HG03135 (cell line): ENCODE results near the gene MYO5B.

Experiments used
- ATAC-seq: cut with Tn5 transposase; IDR thresholded peaks from one replicate; pipeline ENCODE4 v1.9.1; 2021; ENCODE audit warnings: mild to moderate bottlenecking, moderate library complexity; ENCODE audit not compliant: unreplicated experiment

MYO5B gene

DNA sequence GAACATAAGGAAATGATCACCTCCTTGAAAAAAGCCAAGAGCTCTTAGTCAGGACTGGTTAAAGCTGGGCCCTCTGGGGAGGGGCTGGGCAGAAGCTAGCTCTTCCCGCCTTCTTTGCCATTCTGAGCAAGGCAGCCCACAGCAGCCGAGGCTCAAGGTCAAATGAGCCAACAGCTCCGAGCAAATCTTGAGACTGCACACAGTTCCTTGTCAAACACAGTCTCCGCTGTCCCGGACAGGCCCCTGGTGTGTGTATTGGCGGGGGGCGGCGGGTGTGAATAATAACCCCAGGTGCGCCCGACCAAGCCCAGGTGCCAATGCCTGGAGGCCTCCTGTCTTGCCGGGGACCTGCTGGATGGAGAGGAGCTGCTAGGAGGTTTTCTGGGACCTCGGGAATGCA, 335.2 kb downstream of the MYO5B start:
- no peak for ATAC-seq

DNA sequence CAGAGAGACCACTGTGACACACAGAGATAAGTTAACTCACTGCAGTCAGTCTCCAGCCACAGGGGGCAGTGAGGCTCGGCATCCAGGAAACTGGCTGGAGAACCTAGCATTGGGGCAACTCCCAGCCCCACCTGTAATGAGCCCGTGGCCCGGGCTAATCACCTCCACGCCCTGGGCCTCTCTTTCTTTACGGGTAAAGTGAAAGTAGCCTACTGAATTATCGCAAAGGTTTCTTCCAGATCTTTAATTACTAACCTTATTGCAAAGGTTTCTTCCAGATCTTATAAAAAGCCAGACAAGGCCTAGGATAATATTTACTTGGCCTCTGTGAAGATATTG, 336.0 kb downstream of the MYO5B start:
- no peak for ATAC-seq

DNA sequence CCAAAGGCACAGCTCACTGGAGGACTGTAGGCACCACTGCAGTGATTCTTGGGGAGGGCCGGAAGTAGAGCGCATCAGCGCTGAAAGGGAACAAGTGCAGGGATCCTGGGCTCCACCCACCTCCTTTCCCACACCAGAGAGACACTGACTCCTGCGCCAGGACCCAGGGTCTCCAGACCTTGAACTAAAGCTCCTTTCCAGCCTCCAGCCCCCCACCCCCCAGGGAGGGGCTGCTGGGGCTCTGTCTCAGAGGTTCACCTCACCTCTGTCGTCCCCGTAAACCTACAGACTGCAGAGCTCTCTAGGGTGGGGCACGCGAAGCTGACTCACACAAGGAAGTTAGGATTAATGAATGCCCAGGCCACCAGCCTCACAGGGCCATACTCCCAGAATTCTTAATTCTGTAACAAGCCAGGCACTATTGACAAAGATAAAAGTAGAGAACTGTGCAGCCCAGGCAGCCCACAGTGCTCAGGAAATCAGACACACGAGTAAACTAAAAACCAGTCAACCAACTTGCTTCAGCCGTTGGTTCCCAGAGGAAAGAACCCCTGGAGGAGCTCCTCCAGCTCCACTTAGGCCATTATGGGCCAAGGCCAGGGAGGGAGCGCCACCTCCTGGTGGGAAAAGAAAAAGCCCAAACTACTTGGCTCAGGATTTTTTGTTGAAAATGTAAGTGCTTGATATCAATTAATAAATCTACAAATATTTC, 336.5 kb downstream of the MYO5B start:
- no peak for ATAC-seq

DNA sequence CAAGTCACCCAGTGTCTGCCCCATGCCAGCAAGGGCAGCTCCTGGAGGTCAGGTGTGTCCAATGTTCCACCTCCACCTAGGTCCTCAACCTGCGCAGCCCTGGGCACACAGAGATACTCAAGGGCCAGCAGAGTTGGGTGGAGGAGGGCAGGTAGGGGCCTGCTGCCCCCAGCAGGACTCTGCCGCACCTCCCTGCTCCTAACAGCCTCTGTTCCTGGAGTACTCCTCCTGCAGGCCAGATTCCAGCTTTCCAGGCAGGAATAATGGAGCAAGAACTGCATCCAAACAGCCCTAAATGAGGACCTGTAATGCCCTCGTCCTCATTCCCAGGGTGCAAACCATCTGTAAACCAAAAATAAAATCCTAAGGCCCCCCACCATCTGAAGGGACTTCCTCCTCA, 337.2 kb downstream of the MYO5B start:
- ATAC-seq: no peak

DNA sequence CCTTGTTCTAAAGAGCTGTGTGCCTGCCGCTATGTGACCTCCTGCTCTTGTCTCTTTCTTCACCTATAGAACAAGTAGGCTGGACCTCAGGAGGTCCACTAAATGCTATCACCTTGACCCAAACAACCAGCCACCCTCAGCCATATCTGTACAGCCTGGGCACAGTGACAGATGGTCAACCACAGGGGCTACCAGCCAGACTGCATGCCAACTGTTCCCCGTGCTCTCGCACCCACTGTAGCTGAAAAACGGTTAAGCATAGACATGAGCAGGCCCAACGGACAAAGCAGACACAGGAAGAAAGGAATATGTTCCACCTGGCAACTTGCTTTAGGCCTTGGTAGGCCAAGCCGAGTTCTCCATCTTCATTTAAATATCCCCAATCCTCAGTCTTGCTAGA, 338.5 kb downstream of the MYO5B start:
- ATAC-seq: no peak

DNA sequence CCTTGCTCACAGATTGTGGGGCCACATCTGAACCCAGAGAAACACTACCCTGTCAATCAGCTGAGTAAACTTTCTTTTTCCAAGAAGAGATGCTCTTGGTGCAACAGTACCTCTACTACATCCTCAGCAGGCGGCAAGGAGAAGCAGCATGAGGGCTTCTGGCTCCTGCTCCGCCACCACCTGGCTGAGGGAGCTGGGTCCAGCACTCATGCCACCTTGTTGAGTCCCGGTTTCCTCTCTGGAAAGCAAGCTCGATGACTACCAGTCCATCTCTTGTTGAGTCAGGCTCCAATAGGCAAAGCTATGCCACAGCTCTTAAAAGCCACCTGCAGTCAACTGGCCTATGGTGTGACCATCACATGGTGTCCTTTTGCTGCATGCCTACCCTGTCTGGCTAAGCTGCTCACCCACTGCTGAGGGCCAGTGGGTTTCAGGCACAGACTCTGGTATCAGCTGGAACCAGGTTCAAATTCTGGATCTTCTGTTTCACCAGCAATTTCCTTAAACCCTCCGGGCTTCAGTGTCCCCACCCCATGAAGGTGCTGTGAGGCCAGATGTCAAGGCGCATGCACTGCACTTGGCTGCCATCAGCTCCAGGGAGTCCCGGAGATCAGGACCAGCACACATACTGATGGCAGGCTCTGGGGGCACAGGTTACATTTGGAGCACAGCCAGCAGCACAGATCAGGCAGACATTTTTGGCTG, 339.1 kb downstream of the MYO5B start:
- no peak for ATAC-seq

DNA sequence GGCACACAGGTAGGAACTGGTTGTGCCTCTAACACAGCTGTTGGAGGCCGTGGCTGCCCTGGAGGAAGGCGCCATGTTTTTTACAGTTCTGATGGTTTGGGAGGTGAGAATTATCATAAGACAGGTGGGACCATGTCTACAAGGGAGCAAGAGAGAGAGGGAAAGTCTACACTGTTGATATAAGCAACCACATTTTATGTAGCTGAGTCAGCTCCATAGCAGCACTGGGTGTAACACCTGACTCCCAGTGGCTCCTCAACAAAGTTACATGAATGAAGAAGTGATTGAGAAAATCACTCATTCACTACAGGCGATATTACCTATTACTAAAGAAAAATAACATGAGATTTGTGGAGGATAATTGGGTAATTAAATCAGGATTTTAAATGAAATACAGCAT, 340.3 kb downstream of the MYO5B start:
- no peak for ATAC-seq

DNA sequence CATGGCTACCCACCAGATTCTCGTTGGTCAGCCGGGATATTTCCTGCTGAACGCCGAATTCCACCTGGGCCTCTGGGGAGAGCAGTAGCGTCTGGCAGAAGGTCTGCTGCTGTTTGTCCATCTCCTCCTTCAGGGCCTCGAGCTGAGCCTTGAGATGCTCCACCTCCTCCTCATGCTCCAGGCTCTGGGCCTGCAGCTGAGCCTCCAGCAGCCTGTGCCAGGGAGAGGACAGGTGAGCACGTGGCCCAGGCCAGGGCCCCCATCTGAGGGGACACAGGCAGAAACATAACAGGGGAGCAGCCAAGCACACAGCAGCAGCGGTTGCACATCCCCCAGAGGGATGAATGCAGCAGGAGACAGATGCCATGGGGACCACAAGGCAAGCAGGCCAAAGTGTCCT, 341.5 kb downstream of the MYO5B start:
- ATAC-seq: no peak

DNA sequence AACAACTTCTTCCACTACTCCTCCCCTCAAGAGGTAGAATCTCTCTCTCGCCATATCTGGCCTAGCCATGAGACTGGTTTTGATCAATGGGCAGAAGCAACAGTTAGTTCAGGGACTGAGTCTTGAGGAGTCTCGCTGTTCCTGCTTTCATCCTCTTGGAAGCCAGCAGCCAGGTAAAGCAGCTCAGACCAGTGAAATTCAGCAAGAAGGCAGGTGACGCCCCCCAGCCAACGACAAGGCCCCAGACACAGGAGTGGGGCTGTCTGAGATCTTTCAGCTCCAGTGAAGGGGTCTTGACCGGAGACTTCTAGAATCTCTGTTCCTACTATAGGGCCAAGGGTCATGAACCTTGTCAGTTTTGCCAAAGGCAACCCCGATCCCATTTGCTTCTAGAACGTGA, 341.9 kb downstream of the MYO5B start:
- ATAC-seq: no peak

DNA sequence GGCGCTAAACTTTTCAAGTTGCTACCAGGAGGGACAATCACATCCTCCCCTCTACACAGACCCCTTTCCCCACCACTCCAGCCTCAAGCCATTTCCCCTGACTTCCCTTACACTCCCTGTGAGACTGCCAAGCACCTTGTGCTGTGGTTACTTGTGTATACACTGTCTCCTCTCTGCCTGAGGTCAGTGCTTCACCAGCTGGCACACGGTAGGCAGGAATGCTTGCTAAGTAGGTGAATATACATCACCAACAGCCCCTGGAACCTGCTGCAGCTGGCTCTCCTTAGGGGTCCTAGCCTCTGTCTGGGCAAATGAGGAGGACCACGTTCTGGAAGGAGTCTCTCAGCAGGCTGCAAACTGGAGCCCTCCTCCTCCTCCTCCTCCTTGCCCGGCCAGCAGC, 343.3 kb downstream of the MYO5B start:
- ATAC-seq: no peak

DNA sequence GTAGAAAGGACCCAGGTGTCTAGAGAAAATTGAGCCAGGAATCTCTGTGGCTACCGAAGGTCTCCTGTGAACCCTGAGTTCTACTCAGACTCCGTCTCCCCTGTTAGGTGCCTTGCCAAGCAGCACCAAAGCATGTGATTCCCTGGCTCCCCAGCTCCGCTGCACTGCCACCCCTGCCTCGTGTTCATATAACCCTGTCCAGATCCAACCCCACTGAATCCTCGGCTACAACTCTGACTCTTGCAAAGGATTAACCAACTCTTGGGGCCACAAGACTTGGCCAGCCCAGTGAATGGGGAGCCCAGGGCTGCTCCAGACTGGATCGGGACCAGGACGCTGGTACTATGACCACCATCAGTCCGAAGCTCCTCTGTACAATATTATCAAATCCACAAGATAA, 344.3 kb downstream of the MYO5B start:
- no peak for ATAC-seq

DNA sequence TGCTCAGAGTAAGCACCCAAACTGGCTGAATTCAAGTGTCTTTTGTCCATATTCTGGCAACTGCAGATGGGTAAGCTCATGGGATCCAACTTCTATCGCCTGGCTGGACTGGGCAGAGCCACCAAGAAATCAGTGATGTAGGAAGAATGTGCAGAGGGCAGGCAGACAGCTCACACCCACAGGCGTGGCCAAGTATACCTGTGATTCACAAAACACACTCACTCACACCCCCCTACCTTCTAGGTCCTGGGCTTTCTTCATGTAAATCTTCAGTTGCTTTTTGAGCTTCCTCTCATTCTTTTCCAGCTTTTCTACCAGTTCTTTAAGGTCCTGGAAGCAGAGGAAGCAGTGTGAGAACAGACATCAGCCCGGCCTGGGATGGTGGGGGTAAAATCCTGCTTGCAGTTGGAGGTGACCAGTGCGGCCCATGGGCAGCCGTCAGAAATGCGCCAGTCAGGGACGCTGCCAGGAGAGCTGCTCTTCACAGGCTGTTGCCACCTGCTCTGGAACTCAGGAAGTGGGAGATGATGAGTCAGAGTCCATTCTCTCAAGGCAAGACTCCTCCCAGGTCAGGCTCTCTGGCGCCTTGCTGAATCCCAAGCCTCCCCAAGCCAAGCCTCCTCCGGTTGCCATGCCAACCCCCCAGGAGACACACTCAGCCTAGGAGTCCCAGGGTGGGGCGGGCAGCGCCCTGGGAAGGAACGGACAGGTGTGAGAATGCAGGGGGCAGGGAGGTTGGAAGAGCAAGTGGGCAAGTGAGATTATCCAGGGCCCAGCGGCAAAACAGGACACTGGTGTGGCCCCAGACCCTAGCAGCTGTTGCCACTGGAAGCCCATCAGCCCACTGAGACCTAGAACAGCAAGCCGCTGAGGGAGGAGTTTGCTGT, 345.4 kb downstream of the MYO5B start:
- no peak for ATAC-seq

DNA sequence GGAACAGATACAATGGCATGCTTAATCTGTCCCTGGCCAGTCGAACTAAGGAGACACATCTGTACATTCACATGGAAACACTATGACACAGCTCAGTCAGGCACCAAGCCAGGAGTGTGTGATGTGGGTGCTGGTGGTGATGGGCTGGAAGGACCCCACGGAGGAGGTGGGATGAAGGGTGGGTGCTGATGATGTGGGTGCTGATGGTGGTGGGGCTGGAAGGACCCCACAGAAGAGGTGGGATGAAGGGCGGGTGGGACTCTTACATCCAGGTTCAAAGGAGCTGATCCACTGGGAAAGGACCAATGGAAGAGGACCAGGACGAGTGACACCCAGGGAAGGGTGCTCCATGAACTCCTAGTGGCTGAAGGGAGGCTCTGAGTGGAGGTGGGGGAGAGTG, 346.8 kb downstream of the MYO5B start:
- no peak for ATAC-seq

DNA sequence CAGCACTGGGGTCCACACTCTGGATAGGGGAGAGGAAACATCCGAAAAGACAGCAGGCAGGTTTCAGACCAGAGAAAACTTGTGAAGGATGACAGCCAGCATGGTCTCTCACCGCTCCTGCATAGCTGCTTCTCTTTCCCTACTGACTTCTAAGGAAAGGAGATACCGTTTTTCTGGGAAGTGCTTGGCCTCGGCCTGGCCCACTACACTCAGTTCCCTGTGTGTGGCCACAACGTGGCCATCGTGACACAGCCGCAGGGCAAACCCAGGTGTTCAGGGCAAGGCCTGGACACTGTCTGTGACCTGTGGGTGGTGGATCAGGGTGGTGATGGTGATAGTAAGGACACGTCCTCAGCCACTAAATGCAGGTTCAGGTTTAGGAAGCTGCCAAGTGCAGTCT, 347.4 kb downstream of the MYO5B start:
- ATAC-seq: no peak

DNA sequence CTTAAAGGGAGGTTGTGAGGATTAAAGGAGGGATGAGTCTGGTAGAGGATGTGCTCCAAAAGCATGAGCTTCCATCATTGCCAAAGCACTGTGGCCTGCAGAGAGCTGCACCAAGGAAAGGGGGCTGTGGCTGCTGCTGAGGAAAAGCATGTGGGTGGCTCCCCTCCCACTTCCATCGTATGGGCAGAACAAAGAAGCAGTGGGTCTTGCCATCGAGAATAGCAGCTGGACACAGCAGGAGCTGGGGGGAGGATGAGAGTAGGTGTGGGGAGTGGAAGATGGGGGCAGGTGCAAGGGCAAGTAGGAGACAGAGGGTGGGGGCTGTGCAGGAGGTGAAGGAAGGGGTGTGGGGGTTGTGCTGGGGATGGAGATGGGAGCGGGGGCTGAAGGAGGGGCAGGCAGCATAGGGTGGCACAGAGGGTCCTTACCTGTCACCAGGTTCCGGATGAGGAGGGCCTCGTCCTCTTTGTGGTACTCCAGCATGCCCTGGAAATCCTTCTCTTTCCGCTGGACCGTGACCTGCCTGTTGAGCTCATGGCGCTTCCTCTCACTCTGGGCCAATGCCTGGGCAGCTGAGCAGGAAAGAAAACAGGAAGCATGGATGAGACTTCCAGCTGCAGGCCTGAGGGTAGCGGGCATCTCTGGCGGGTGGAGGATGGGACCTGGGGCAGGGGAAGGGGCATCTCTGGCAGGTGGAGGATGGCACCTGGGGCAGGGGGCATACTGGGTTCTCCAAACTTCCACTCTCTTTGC, 348.1 kb downstream of the MYO5B start:
- no peak for ATAC-seq

DNA sequence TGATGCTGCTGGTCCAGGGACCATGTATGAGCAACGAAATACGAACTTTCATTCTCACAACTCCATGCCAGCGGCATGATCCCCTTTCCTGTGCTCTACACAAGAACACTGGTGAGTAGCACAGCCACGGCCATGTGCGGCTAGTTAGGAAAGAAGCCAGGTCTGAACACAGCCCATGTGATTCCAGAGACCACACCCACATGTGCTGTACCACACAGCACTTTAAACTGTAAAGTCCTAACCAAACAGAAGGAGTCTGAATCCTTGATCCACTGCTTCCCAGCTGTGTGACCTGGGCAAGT, 348.6 kb downstream of the MYO5B start:
- no peak for ATAC-seq

DNA sequence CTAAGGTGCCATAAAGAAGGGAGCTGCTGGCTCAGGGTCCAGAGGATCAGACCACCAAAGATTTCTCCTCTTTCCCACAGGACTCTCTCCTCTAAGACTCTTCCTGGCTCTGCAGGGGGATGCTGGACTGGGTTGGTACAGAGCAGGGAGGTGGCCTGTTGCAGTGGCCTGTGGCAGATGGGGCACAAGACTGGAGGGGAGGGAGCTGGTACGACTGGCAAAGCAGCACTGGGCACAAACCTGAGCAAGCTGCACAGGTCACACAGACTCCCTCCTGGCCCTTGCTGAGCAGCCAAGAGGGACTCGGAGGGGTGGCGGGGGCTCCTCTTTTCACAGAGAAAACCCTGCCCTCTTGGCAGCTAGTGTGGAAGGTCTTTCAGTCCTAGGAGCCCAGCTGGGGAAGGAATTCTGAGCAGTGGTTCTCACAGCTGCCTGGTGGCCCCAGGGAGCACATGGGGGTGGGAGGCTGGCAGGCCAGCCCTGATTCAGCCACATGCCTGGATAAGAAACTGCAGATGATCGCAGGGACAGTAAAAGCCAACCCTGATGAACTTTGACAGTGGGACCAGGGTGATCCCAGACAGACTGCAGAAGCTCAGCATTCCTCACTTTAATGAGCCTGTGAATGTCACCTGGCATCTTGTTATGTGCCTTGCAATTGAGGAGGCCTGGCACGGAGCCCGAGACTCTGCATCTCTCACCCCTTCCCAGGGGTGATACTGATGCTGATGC, 349.2 kb downstream of the MYO5B start:
- ATAC-seq: no peak

DNA sequence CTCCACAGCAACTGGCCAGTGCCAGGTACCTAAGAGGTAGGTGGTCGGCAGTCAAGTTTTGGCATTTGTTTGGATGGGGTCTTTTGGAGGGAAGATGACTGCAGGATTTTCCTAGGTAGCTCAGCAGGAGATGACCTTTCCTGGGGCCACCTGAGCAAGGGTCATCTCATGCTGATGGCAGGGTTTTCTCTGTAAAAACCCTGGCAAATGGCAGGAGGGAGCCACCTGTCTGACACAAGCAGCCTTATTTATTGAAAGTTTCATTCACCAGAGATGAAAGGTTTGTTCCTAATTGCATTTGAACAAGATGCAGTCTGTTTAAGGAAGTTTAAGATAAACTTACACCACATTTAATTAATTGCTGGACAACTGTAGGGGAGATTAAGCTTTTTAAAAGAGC, 350.0 kb downstream of the MYO5B start:
- no peak for ATAC-seq

DNA sequence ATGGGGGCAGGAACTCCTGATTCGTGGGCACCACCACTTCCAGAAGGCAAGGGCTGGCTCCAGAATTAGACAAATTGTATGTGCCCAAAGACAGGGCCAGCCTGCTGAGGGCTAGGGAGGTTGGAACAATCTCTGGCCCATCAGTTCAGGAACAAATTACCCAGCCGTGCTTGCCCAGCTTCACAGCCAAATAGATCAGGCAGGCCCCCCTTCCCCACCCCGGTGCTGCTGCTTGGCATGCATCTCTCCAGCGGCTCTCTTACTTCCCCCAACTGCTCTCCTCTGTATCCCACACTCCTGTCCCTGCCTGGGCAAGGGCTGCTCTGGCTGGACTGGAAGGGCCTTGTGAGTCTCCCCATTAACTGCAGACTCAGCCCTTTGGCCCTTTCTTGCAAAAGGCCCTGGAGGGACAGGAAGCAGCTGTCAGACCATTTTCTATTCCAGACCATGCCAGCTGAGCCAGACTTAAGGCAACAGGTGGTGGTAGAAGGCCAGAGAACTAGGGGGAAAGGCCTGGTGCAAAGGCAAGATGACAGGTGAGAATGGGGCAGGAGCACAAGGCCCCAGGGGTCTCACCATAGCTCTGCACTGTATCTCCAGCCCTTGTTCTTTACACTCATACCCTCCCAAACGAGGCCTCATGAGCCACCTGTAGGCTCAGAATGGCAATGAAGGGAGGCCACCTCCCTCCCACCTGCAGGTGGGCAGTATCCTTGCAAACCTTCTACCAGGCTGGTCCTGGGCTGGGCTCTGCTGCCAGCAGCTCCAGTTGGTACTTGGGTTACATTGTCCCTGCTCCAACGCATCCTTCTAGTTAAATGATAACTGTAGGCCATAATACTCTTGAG, 350.9 kb downstream of the MYO5B start:
- ATAC-seq: no peak

DNA sequence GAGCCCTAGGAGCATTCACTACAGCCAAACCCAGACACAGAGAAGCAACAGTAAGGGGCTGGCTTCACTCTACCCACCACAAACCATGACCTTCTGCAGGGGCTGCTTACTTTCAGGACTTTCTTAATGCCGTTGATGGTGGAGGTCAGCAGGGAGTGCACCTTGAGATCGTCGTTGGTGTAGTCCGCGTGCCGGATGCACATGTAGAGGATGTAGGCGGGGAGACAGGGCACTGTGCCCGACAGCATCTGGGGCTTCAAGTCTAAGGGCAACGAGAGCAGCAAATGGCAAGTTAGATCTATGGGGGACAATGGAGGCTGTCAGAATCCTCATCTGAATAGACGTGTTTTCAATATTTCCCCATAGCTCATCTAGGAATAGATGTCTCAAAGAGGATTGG, 351.8 kb downstream of the MYO5B start:
- no peak for ATAC-seq
